NCI-H2227 treated with DMSO at 0.1 percent for 48 hours (cell line): Measurements from ENCODE around the gene PSAPL1.

ENCODE experiments used
- DNase-seq: peaks from one replicate; lab custom pipeline; 2025; lab: John Stamatoyannopoulos, UW

Gene PSAPL1

DNA sequence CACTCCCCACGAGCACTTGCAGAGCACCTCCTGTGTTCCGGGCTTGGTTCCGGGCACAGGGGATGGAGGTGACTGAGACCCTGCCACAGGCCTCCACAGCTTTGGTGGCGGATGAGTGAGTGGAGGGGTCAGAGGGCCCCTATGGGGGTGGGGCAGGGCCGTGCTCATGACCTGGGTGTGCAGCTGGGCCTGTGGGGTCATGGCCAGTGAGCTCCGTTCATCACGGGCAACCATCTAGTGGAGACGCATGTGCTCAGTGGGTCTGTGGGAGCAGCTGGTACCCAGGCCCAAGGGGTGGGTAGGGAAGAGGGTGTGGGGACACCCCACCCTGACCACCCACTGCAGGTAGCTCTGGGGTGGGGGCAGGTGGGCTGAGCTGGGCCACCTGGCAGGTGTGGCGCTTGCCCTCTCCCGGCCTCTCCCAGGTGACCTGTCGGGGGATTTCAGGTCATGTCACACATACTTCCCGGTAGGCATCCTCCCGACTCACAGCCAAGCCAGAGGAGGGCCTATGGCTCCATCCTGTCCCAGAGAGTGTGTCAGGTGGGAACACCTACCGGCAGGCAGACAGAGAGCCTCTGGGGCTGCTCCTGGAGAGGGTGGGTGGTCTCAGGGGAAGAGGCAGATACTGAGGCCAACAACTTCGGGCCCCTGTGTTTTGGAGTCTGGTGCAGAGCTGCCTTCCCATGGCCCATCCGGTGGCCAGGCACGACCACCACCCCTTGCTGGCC, 3.6 kb downstream of the PSAPL1 start:
- no peak for DNase-seq

DNA sequence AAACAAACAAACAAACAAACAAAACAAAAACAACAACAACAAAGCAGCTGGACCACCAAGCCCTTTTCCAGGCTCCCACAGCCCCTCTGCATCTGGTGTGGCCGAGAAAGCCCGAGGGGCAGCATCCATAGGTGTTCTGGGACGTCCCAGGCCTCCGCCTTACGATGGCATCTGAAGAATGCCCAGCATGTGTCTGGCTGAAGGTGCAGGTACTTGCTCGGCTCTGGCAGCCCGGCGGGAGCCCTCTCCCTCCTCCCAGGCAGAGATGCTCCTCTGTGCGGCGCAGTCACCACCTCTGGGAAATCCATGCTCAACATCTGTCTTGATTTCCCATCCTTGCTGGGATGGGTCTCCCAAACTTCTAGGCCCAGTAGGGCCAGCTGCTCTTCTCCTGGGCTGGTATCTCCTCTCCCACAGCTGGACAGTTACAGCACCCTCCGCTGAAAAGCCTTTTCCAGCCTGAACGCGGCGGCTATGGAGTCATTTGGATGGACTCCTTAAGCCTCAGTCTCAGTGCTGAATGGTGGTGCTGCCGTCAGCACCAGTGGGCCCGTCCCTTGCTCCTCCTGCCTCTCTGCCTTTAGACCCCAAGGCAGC, 4.3 kb downstream of the PSAPL1 start:
- no peak for DNase-seq

DNA sequence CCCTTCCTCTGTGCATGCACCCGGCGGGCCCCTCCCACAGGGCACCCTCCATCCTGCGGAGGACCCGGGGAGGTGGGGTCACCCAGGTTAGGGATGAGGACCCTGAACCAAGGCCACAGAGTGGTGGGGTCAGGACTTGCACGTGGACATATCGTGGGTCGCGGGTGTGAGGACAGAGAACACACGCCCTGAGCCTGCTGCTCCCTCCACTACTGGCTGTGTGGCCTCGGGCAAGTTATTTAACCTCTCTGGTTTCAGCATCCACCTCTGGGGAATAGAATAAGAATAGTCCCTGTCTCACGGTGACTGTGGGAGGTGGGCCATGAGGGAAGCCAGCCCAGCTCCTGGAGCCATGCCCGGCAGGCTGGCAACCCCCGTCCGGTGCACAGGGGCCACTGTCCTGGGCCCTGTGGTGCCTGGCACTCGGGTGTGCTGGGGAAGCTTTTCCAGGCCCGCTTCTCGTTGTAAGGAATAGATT, 5.1 kb downstream of the PSAPL1 start:
- DNase-seq = no peak

DNA sequence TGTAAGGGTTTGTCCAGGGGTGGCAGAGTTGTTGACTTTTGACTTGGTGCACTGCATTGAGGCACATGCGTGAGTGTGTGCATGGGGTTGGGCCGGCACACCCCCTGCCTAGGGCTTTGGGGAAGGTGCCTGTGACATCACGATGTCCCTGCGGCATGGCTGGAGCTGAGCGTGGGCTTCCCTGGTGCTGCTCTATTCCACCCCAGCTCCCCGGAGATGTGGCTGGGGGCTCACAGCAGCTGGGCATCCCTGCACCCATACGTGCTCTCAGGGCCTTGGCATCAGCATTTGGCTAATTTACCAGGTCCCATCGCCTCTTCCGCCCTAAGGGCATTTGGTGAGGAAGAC, 5.7 kb downstream of the PSAPL1 start:
- DNase-seq = no peak

DNA sequence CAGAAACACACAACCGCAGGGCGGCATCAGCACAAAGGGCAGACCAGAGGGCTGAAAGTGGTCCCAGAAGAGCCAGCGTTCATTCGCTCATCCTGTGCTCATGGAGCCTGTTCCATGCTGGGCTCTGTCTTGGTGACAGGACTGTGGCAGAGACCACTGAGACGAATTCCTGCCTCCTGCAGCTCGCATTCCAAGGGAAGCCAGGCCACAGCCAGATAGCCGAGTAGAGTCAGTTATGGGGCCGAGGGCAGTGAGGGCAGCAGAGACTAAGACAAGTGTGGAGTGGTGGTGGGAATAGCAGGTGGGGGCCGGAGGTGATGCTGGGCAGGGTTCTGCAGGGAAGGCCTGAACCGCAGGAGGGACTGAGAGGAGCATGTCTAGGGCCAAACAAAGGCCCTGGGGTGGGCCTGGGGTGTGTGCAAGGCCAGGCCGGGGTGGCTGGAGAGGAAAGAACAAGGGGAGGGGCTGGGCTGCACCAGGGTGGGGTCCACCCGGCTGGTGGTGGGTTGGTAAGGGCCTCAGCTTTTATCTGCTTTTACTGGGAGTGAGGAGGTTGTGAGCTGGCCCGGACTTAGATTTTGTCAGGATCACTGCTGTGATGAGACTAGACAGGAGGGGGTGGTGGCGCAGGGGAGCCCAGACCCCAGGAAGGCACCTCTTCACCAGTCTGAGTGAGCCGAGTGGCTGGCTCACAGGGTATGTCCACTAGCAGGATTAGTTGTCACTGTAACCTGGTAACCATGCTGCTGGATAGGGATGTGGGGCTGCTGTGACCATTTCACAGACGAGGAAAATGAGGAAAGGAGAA, 6.3 kb downstream of the PSAPL1 start:
- no peak for DNase-seq

DNA sequence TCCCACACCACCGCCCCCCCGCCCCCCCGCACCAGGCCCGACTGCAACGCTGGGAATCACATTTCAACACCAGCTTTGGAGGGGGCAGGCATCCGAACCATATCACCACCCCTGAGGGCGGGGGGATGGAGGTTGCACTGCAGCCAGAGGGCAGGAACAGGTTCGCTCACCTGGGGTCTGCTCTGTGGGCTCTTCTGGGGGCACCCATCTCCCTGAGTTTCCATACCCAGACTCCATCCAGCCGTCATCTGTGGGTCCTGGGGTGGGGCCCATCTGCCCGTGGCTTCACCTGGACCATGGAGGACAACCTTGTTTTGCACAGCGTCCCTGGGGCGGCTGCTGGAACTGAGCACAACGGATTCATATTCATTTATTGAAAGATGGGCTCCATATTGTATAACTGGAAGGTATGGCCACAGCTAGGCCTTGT, 6.9 kb downstream of the PSAPL1 start:
- no peak for DNase-seq

DNA sequence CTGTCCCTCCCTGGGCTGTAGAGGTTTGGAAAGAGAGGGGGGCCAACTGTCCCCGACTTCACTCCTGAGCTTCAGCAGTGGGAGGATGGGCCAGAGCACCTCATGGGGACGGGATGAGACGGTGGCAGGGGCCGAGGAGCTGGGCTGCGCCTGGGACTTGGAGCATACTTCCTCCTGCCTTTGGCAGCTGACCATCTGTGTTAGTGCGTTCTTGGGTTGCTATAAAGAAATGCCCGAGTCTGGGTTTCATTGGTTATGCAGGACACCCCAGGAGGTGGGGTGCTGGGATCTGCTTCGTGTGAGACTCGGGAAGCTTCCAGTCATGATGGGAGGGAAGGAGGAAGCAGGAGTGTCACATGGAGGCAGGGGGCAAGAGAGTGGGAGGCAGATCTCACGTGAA, 7.4 kb downstream of the PSAPL1 start:
- no peak for DNase-seq

DNA sequence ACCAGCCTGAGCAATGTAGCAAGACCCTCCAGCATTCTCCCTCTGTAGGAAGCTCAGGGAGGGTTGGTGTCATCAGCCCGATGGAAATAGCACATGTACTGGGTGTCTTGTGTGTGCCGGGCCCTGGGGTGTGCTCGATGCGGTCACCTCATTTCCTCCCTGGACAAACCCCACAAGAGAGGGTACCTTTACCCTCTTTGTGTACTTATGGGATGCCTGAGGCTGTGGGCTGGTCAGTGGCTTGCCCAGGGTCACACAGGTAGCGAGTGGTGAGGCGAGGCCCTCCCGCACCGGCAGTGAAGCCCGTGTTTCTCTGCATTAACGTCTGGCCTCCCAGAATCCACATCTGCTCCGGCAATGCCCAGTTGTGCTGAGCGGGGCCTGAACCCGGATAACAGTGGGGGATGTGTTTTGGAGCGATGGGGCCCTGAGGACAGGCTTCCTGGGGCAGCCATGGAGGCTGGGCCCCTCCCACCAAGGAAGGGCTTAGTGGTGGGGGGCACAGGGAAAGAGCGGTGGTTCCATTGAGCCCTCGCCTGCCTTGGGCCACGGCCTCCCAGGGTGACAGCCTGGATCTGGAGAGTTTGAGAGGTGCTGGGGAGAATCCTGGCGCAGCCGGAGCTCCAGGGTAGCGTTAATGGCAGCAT, 8.1 kb downstream of the PSAPL1 start:
- no peak for DNase-seq

DNA sequence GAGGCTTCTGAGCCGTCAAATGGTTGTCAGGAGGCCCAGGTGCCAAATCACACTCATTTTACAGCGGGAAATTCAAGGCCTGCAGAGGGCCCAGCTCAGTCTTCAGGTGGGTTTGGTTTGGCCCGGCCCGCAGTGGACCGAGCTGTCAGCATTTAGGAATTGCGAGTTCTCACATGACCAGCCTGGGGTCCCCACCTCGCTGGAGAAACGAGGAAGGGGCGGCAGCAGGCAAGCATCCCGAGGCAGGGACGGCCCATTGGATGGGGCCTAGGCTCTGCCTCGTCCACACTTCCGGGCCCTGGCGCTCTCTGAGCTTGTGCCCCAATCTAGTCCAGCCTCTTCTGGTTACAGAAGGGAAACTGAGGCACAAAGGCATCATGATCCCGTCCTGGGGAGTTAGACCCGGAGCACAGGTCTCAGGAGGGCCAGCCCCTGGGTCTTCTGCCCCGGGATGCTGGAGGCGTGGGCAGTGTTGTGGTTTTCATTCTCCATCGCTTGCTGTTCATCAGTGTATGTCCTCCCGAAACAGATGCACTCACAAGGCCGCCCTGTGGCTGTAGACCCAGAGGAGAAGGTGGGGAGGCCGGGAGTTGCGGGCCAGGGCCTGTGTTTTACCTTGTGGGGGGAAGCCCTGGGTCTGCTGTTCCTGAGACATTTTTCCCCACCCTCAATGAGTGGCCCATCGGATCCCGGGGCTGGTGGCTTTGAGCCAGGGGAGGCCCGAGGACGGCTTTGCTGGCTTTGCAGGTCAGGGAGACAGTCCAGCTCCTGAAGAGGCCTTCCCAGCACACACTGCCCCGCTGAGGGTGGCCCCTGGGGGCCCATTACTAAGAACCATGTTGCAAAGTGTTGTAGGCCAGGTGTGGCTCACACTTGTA, 8.9 kb downstream of the PSAPL1 start:
- DNase-seq = no peak

DNA sequence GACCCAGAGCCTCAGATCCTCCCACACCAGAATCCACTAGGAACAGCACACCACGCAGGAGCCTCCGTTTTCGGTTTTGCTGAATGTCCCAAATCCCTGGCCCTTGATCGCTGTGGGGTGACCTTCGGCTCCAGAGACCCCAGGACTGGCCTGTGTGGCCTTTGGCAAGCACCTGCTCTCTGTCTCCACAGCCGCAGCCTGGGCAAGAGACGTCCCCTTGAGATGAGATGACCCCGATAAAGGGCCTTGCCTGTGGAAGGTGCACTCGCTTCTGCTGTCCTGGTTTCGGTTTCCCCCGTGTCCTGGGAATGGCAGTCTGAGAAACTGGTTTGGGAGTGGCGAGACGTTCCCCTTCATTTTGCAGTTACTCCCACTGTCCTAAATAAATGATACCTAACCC, 9.6 kb downstream of the PSAPL1 start:
- DNase-seq = no peak

DNA sequence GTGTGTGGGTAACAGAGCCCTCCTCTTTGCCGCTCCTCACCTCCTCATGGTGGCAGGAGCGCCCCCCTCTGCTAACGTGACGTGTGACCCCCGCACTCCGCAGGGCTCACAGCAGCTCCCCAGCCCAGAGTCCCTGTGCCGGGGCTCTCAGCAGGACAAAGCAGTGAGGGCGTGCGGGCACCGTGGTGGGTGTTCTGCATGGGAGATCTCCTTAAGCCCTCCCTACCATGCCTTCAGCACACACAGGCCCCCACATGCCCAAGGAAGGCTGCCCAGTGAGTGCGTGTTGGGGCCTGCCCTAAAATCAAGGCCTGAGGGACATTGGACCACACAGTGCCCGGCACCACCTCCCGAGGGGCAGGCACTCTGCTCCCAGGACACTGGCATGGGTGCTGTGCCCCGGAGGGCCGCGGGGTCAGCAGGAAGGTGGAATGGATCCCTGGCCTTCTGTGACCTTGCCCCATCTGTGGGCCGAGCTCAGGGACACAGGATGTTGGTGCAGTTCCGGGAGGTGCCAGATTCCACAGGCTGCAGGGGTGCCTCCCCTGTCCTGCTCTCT, 10.1 kb downstream of the PSAPL1 start:
- no peak for DNase-seq

DNA sequence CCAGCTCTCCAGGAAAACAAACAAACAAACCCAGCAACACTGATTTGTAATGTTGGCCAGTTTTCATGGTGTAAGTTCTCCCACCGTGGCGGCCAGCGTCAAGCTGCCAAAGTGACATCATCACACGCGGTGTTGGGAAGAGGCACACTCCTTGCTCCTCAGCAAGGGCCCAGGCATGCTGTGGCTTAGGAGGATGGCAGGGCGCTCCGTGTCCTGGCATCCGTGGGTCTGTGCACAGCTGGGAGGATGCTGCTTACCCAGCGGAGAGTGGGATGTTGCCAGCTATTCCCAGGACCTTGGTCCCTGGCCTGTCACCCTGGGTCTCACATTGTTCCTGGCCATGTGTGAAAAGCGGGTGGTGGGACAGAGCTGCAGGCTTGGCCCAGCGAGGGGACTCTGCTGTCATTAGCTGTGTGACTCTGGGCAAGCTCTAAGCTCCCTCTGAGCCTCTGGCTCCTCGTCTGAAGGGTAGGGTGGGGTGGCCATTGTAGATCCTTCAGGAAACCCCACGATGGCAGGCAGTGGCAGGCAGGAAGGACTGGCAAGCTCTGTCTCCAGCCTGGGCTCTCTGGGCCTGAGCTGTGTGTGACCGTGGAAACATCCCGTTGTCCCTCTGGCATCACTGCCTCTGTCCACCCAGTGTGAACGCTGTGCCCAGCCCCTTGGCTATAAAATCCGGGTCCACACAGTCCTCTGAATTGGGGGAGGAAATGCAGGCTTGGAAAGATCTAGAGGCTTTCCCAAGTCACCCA, 10.8 kb downstream of the PSAPL1 start:
- DNase-seq = no peak

DNA sequence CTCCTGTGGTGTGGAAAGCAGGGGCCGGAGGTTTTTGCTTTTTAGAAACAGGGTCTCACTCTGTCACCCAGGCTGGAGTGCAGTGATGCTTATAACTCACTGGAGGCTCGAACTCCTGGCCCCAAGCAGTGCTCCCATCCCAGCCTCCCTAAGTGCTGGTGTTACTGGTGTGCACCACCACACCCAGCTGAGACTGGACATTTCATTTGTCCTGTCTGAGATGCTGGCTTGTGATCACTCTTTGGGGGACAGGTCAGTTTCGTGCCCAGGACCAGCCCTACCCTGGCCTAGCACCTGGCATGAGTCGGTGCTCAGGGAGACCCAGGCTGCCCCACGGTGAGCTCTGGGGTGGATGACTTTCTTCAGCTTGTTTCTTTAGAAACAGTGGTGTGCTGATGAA, 11.3 kb downstream of the PSAPL1 start:
- no peak for DNase-seq

DNA sequence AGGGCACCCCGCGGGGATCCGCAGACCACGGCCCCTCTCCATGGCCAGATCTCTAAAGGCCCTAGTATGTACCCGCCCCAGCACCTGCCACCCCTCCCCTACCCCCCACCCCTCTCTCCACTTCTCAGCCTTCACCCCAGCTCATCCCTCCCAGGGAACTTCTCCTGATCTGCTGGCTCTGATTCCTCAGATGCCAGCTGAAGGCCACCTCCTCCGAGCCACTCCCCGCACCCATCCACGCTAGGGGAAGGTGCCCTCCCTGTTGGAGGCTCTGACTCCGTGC, 11.9 kb downstream of the PSAPL1 start:
- DNase-seq = no peak

DNA sequence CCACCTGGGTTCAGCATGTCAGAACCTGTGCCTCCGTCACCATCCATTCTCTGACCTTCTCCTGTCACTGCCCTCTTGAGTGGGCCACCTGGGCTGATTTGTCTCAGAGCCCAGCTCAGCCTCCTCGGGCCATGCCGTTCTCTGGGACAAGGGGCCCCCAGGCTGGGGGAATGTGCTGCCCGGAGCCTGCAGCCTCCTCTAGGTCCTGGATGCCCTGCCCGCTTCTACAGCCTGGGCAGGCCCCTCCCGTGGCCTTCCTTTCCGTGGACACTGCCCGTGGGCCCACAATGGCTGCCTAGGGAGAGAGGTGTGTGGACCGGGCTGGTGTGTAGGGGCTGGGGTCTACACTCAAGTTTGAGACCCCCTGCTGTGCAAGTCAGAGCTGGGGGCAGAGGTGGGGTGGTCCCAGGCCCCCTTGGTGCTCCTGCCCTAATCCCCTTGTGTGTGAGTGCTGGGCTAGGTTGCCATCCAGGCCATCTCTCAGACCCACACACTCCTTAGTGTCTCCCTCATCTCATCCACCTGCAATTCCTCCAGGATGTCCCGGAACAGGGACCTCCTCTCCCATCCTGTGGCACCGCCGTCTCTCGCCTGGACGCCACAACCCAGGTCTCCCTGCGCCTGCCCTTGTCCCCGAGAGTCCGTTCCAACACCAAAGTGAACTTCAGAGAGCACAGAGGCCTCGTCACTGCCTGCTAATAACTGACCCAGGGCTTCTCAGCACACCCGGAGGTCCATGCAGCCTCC, 12.4 kb downstream of the PSAPL1 start:
- no peak for DNase-seq

DNA sequence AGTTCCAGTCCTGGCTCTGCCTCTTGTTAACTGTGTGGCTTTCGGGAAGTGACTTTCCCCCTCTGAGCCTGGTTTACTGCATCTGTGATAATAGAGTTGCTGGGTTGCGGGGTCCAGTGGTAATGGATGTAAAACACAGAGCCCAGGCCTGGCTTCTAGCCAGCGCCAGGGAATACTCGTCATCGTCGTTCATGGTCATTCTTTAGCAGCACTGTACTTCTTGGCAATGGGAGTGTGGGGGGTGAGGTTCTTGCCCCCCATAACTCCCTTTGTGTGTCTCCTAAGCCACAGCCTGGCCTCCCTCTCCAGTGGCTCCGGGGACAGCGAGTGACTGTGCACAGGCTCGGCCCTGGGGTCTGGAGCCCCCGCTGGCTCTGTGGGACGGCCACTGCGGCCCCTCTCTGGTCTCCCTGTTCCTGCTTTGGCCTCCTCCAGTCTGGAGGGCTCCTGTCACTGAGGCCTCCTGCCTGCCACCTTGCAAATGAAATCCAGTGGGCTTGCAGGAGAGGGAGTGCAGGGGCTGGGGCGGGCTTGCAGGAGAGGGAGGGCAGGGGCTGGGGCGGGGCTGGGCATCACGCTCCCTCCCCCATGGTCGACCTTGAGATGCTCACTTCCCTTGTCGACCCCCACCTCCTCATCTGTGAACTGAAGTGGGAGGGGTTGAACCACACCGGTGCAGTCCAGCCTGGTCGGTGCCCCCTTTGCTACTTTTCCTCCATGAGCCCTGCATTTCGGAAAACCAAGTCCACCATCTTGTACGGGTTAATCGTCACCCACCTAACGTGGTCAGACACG, 13.2 kb downstream of the PSAPL1 start:
- DNase-seq = no peak

DNA sequence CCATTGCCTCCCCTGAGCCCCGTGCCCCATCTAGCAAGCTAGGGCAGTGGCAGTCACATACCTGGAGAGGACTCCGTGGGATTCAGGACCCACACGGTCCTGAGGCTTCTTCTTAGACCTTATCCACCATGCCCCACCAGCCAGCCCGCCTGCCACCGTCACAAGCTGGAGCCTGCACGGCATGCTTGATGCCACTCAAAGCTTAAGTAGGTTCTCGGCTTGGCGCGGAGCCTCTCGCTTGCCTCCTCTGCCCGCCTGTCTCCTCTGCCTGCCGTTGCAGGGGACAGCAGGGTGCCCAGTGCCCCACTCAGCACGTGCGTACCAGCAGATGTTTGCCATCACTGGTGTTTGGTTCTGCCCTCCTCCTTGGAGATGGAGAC, 14.1 kb downstream of the PSAPL1 start:
- DNase-seq = no peak

DNA sequence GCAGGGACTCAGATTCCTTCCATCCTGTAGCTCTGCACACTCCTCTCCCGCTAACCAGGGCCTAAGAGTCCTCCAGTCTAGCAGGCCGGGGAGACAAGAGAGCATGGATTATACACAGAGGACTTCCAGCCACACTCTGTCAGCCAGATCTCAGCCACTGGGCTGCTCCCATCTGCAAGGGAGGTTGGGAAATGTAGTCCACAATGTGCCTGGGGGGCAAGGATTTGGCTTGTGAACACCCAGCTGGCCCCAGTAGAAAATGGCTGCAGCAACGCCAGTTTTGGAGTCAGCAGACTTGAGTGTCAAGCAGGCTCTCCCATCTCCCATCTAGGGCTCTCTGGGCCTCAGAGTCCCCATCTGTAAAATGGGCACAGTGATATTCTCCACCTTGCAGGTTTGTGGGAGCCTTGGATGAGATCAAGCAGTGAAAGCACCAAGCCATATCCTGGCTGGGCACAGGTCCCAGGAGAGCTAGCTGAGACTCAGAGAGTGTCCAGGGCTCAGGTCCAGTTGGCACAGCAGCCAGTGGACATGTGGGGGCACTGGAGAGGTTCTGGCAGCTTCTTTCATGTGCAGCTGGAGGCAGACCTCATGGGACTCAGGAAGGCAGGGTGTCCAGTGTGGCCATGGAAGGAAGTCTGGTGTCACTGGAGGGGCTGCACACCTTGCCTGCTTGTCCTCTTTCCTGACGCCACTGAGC, 14.6 kb downstream of the PSAPL1 start:
- no peak for DNase-seq
